DND-41 (cell line): ENCODE data around the gene PTBP1.

Experiments
- ATAC-seq: fragments of 200-7000 bp; cut with Tn5 transposase; 3 replicates; pipeline ENCODE4 v1.9.1; 2021; ENCODE audit warnings: low read depth; ENCODE audit not compliant: insufficient read depth
- DNase-seq: peaks from one replicate; pipeline ENCODE4 v3.0.0-alpha.2; 2020
- H2AFZ ChIP-seq: 2 replicates; pipeline ENCODE4 v1.6.0; 2012; ENCODE audit warnings: low read depth, low read length
- H3K27ac ChIP-seq: 2 replicates; pipeline ENCODE4 v1.5.1; 2012; ENCODE audit warnings: low read length, inconsistent platforms
- H3K27me3 ChIP-seq: fragments of 200-600 bp; sonication (generic); 2 replicates; pipeline ENCODE4 v1.6.0; 2012; ENCODE audit warnings: low read length, mild to moderate bottlenecking, inconsistent platforms; ENCODE audit not compliant: insufficient read depth, poor library complexity
- H3K36me3 ChIP-seq: 2 replicates; pipeline ENCODE4 v1.5.1; 2012; ENCODE audit warnings: low read length, inconsistent platforms; ENCODE audit not compliant: insufficient read depth
- H3K4me1 ChIP-seq: 2 replicates; pipeline ENCODE4 v1.5.1; 2012; ENCODE audit warnings: mild to moderate bottlenecking, low read length; ENCODE audit not compliant: insufficient read depth
- H3K4me2 ChIP-seq: 2 replicates; pipeline ENCODE4 v1.6.0; 2012; ENCODE audit warnings: mild to moderate bottlenecking, moderate library complexity, low read length, inconsistent platforms; ENCODE audit not compliant: insufficient read depth
- H3K4me3 ChIP-seq, 2 experiments: fragments of 200-600 bp in 1 of 2; shearing (Covaris generic) in 1 of 2; 2 replicates each; pipeline ENCODE4 v1.5.1; 2012 to 2016; ENCODE audit warnings: inconsistent platforms in 2 of 2, low read length in 2 of 2, mild to moderate bottlenecking in 2 of 2, low read depth in 1 of 2, moderate library complexity in 1 of 2
- H3K79me2 ChIP-seq: 2 replicates; pipeline ENCODE4 v1.6.0; 2012; ENCODE audit warnings: low read length, inconsistent platforms; ENCODE audit not compliant: insufficient read depth
- H3K9ac ChIP-seq: 2 replicates; pipeline ENCODE4 v1.6.0; 2012; ENCODE audit warnings: low read depth, mild to moderate bottlenecking, inconsistent platforms, low read length, moderate library complexity
- H3K9me3 ChIP-seq: 2 replicates; pipeline ENCODE4 v1.5.1; 2012; ENCODE audit warnings: low read length, moderate library complexity, mild to moderate bottlenecking, inconsistent platforms; ENCODE audit not compliant: insufficient read depth, severe bottlenecking
- H4K20me1 ChIP-seq: 2 replicates; pipeline ENCODE4 v1.6.0; 2012; ENCODE audit warnings: low read length; ENCODE audit not compliant: insufficient read depth
- CTCF ChIP-seq: IDR thresholded peaks from 2 replicates; pipeline ENCODE4 v1.5.1; 2012; ENCODE audit warnings: borderline replicate concordance, low read length, moderate library complexity, mild to moderate bottlenecking; ENCODE audit not compliant: poor library complexity, severe bottlenecking; ENCODE audit errors: extremely low read depth
- EZH2 ChIP-seq: IDR thresholded peaks from 3 replicates; pipeline ENCODE4 v1.6.1; 2012; ENCODE audit warnings: borderline replicate concordance, low read depth, mild to moderate bottlenecking, moderate library complexity, low read length, inconsistent platforms; ENCODE audit not compliant: severe bottlenecking

The PTBP1 gene

GRCh38 chr19:803686-804418, 6.6 kb downstream of the PTBP1 start:
- Histone ChIP-seq H2AFZ (no peak overlapping the region), H3K4me1 (peaks cover 36% of the 10 kb centered on the region), H3K27ac (no peak overlapping the region), H4K20me1 (peaks cover 99% of the 10 kb centered on the region), H3K4me3 (no peak overlapping the region), H3K27me3 (no peaks in the 10 kb centered on the region), H3K79me2 (peaks cover 99% of the 10 kb centered on the region), H3K4me2 (no peak overlapping the region), H3K36me3 (peaks cover 99% of the 10 kb centered on the region), H3K9me3 (no peaks in the 10 kb centered on the region), H3K9ac (no peak overlapping the region)
- TF ChIP-seq EZH2, result no peak
- TF ChIP-seq CTCF, result no peak
- ATAC-seq, result no peak
- no peak for DNase-seq

- ATAC-seq, result no peak
Observed at GRCh38 chr19:804419-805165, 7.3 kb downstream of the PTBP1 start.

GRCh38 chr19:805166-805551, 7.9 kb downstream of the PTBP1 start:
- Histone ChIP-seq H3K4me1 (peaks cover 23% of the 10 kb centered on the region), H2AFZ (no peak overlapping the region), H3K4me3 (no peak overlapping the region), H4K20me1 (peaks cover 98% of the 10 kb centered on the region), H3K79me2 (peaks cover 96% of the 10 kb centered on the region), H3K36me3 (peaks cover 99% of the 10 kb centered on the region), H3K27me3 (no peaks in the 10 kb centered on the region), H3K9ac (no peak overlapping the region), H3K9me3 (no peaks in the 10 kb centered on the region), H3K27ac (no peak overlapping the region), H3K4me2 (no peak overlapping the region)
- no peak for DNase-seq
- no peak for ATAC-seq
- TF ChIP-seq EZH2 (no peak), CTCF (peak; percentile 23)

More at GRCh38 chr19:804419-805165, 7.3 kb downstream of the PTBP1 start:
- peaks cover 97% of the 10 kb centered on the region for H3K79me2 ChIP-seq
- H4K20me1 ChIP-seq, result peaks cover 98% of the 10 kb centered on the region
- peaks cover 29% of the 10 kb centered on the region for H3K4me1 ChIP-seq
- H3K4me2 ChIP-seq, result no peak overlapping the region
- no peak for DNase-seq
- TF ChIP-seq EZH2 (no peak), CTCF (no peak)
- H3K4me3 ChIP-seq, result no peak overlapping the region
- no peaks in the 10 kb centered on the region for H3K27me3 ChIP-seq
- no peak overlapping the region for H3K9ac ChIP-seq
- peaks cover 99% of the 10 kb centered on the region for H3K36me3 ChIP-seq
- no peaks in the 10 kb centered on the region for H3K9me3 ChIP-seq
- no peak overlapping the region for H2AFZ ChIP-seq
- no peak overlapping the region for H3K27ac ChIP-seq
